Upper lobe of left lung (tissue), 4 donors: Measurements from ENCODE around the gene CHD9.

Source experiments
- CTCF ChIP-seq, 6 experiments: fragments of 450-650 bp in 4 of 6; fragments of 200-600 bp in 2 of 6; sonication (generic) in 2 of 6; IDR thresholded peaks; one replicate each; pipeline ENCODE4 v1.5.1; 2016 to 2019; ENCODE audit warnings: antibody characterized with exemption in 6 of 6
- EP300 ChIP-seq, 4 donors: sonication (generic); formaldehyde crosslinking; IDR thresholded peaks; one replicate each; pipeline ENCODE4 v1.5.1; 2017; ENCODE audit warnings: antibody characterized with exemption in 4 of 4, control low read depth in 2 of 4
- POLR2AphosphoS5 ChIP-seq, 2 donors: sonication (generic); formaldehyde crosslinking; IDR thresholded peaks; one replicate each; pipeline ENCODE4 v1.5.1; 2017; ENCODE audit warnings: antibody characterized with exemption in 2 of 2

- peak; percentile 91 to 100 (median 99) for TF ChIP-seq CTCF (IDR thresholded peaks at IDR 0.05)
- peak; percentile 48 to 68 for TF ChIP-seq POLR2AphosphoS5 (IDR thresholded peaks at IDR 0.05)
- peak in 1 of 4 donors; percentile 0 for TF ChIP-seq EP300 (IDR thresholded peaks at IDR 0.05)
Measured at GRCh38 chr16:53130159-53131049, 75.6 kb downstream of the CHD9 start.
